Mucosa of rectum (tissue), 2 donors: ENCODE measurements around the gene FAT1.

Experiments
- H3K27ac ChIP-seq, 2 donors: one replicate each; pipeline ENCODE4 v1.7.0; 2013; ENCODE audit warnings: inconsistent platforms in 2 of 2, low read depth in 2 of 2, low read length in 2 of 2
- H3K27me3 ChIP-seq, 2 donors: one replicate each; pipeline ENCODE4 v1.7.0; 2013; ENCODE audit warnings: low read length in 2 of 2; ENCODE audit not compliant: control insufficient read depth in 2 of 2, insufficient read depth in 2 of 2
- H3K36me3 ChIP-seq, 2 donors: one replicate each; pipeline ENCODE4 v1.7.0; 2013; ENCODE audit warnings: low read length in 2 of 2; ENCODE audit not compliant: control insufficient read depth in 2 of 2, insufficient read depth in 2 of 2
- H3K4me1 ChIP-seq, 2 donors: one replicate each; pipeline ENCODE4 v1.7.0; 2013; ENCODE audit warnings: low read length in 2 of 2, mild to moderate bottlenecking in 1 of 2; ENCODE audit not compliant: control insufficient read depth in 2 of 2, insufficient read depth in 2 of 2
- H3K4me3 ChIP-seq, 2 donors: one replicate each; pipeline ENCODE4 v1.7.0; 2013; ENCODE audit warnings: low read length in 2 of 2
- H3K9ac ChIP-seq, 2 donors: one replicate each; pipeline ENCODE4 v1.7.0; 2013; ENCODE audit warnings: low read length in 2 of 2, low read depth in 1 of 2, mild to moderate bottlenecking in 1 of 2
- H3K9me3 ChIP-seq, 2 donors: one replicate each; pipeline ENCODE4 v1.7.0; 2013; ENCODE audit warnings: low read length in 2 of 2; ENCODE audit not compliant: control insufficient read depth in 2 of 2
- donor health status: healthy.
- donor health status: Normal muscosa, but diverticular disease.

FAT1 gene

GRCh38 chr4:186752325-186752724 is 28.7 kb upstream of the FAT1 start:
- Histone ChIP-seq H3K9me3 (no peaks in the 10 kb centered on the region), H3K4me3 (no peak overlapping the region)

DNA sequence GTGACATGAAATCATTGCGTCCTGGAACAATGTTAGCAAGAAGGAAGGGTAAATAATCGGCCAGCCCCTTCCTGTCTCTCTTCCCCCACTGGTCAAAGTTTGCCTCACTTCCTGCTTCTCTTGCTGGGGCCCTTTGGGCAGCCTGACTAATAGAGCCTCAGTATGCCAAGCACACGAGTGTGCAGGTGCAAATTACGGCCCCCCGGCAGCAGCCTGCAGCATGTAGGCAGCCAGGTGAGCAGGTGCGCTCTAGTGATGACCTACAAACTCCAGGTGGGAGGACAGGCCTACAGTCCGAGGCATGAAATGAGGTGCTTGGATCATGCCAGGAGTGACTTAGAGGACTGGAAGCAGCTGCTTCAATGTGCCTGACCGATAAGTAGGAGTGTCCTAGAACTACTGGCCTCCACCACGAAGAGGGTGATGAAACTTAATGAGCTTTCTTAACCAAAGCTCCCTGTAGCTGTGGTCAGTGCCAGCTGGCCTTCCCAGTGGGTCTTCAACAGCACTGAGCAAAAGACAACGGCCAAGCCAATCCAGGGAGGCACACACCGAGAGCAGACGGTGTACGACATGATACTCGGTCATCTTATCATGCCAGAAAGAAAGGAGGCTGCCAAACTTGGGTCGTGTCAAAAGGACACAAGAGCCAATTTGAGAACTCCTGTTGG is 26.1 kb upstream of the FAT1 start:
- Histone ChIP-seq H3K36me3 (no peaks in the 10 kb centered on the region), H3K9me3 (no peaks in the 10 kb centered on the region), H3K4me3 (no peak overlapping the region), H3K4me1 (no peaks in the 10 kb centered on the region), H3K27ac (no peak overlapping the region), H3K9ac (no peak overlapping the region), H3K27me3 (no peaks in the 10 kb centered on the region)

More at GRCh38 chr4:186752325-186752724, 28.7 kb upstream of the FAT1 start:
- H3K27me3 ChIP-seq = no peaks in the 10 kb centered on the region
- H3K9ac ChIP-seq = no peak overlapping the region
- no peaks in the 10 kb centered on the region for H3K36me3 ChIP-seq
- H3K4me1 ChIP-seq = peaks cover 0 to 10% of the 10 kb centered on the region in 2 donors
- H3K27ac ChIP-seq = no peak overlapping the region

- H3K4me1 ChIP-seq = no peaks in the 10 kb centered on the region
- no peak overlapping the region for H3K27ac ChIP-seq
- no peak overlapping the region for H3K4me3 ChIP-seq
- no peaks in the 10 kb centered on the region for H3K9me3 ChIP-seq
- no peaks in the 10 kb centered on the region for H3K36me3 ChIP-seq
- H3K27me3 ChIP-seq = no peaks in the 10 kb centered on the region
- H3K9ac ChIP-seq = no peak overlapping the region
These were observed 22.9 kb upstream of the FAT1 start for GRCh38 chr4:186746581-186746980.

- H3K27ac ChIP-seq = no peak overlapping the region
- no peaks in the 10 kb centered on the region for H3K36me3 ChIP-seq
- no peak overlapping the region for H3K4me3 ChIP-seq
- no peaks in the 10 kb centered on the region for H3K27me3 ChIP-seq
- no peaks in the 10 kb centered on the region for H3K9me3 ChIP-seq
- no peak overlapping the region for H3K9ac ChIP-seq
- peaks cover 11 to 13% of the 10 kb centered on the region in 2 donors for H3K4me1 ChIP-seq
These were observed 19.6 kb upstream of the FAT1 start for GRCh38 chr4:186743261-186743660.

DNA sequence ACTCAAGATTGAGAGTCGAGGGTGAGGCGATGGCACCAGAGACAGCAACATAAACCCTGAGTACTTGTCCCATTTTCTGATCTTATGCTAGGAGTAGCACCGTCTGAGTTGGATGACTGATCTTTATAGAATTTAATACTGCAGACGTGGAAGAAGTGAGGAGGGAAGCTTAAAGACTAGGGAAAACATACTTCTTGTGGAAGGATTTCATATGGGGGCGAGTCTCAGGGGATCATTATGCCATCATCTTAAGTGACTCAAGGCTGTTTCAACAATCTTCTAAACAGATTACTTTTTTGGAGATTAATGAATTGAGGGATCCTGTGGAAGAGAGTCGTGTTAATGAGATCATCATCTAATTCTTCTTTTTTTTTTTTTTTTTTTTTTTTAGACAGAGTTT is 17.2 kb upstream of the FAT1 start:
- Histone ChIP-seq H3K9ac (no peak overlapping the region), H3K27ac (peak overlapping the region; percentile 49 to 75), H3K9me3 (no peaks in the 10 kb centered on the region), H3K27me3 (no peaks in the 10 kb centered on the region), H3K4me1 (peaks cover 11 to 15% of the 10 kb centered on the region in 2 donors), H3K36me3 (no peaks in the 10 kb centered on the region), H3K4me3 (no peak overlapping the region)

DNA sequence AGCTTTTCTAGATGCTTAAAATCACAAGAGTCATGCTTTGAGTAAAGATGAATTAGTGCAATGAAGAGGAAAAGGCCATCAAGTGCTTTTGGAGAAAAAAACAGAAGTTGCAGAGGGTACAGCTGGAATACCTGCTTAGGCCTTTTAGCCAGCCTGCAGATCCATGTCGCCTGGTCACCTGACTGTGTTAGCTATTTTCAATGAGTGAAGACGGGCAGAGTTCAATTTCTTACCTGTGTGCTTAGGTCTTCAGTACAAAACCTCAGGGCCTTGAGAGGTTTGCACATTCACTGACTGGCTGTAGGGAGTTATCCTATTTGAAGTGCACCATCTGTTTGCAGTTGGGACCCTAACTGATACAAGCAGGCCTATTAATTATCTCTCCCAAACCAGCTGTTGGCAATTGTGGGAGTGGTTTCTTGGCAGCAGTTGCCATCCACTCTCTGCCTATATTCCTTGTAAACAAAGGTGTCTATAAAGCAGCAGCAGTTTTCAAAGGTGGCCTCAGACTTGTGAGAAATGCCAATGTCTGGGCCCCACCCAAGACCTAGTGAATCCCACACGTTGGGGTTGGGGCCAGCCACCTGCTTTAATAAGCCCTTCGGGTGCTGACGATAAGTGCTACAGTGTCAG is 16.3 kb upstream of the FAT1 start:
- Histone ChIP-seq H3K27ac (peak overlapping the region; percentile 49 to 75), H3K9ac (no peak overlapping the region), H3K36me3 (no peaks in the 10 kb centered on the region)

GRCh38 chr4:186739317-186739716 is 15.7 kb upstream of the FAT1 start:
- Histone ChIP-seq H3K36me3 (no peaks in the 10 kb centered on the region), H3K9me3 (no peaks in the 10 kb centered on the region), H3K27ac (peak overlapping the region in 1 of 2 donors; percentile 49), H3K9ac (no peak overlapping the region), H3K27me3 (no peaks in the 10 kb centered on the region), H3K4me3 (no peak overlapping the region), H3K4me1 (peaks cover 11 to 16% of the 10 kb centered on the region in 2 donors)

More for the DNA sequence above, 16.3 kb upstream of the FAT1 start:
- H3K9me3 ChIP-seq = no peaks in the 10 kb centered on the region
- H3K27me3 ChIP-seq = no peaks in the 10 kb centered on the region
- peaks cover 11 to 16% of the 10 kb centered on the region in 2 donors for H3K4me1 ChIP-seq
- H3K4me3 ChIP-seq = no peak overlapping the region

GRCh38 chr4:186738421-186738820 is 14.8 kb upstream of the FAT1 start:
- H3K4me3 ChIP-seq = no peak overlapping the region
- H3K27ac ChIP-seq = no peak overlapping the region
- H3K36me3 ChIP-seq = no peaks in the 10 kb centered on the region
- no peaks in the 10 kb centered on the region for H3K9me3 ChIP-seq
- H3K27me3 ChIP-seq = no peaks in the 10 kb centered on the region
- no peak overlapping the region for H3K9ac ChIP-seq
- H3K4me1 ChIP-seq = peaks cover 11 to 16% of the 10 kb centered on the region in 2 donors

- H3K4me1 ChIP-seq = peaks cover 11 to 16% of the 10 kb centered on the region in 2 donors
These were observed 13.8 kb upstream of the FAT1 start for GRCh38 chr4:186737427-186737826.

DNA sequence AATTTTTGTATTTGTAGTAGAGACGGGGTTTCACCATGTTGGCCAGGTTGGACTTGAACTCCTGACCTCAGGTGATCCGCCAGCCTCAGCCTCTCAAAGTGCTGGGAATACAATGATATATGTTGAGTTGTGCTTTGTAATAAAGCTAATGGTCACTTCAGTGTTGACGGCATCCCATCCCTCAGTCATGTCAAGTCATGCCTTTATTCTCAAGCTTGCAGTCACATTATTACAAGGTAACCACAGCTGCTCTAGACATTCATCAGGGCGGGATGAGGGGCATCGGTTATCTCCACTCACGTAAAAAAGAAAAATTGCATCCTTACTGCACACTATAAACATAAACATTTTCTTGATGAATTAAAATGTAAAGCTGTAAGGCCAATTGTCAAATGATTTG is 12.8 kb upstream of the FAT1 start:
- no peak overlapping the region for H3K4me3 ChIP-seq
- peaks cover 11 to 16% of the 10 kb centered on the region in 2 donors for H3K4me1 ChIP-seq

More at GRCh38 chr4:186737427-186737826, 13.8 kb upstream of the FAT1 start:
- Histone ChIP-seq H3K36me3 (no peaks in the 10 kb centered on the region), H3K27ac (no peak overlapping the region), H3K9ac (no peak overlapping the region), H3K27me3 (no peaks in the 10 kb centered on the region), H3K9me3 (no peaks in the 10 kb centered on the region), H3K4me3 (no peak overlapping the region)

More for the DNA sequence above, 12.8 kb upstream of the FAT1 start:
- Histone ChIP-seq H3K9ac (no peak overlapping the region), H3K27me3 (no peaks in the 10 kb centered on the region), H3K36me3 (no peaks in the 10 kb centered on the region), H3K9me3 (no peaks in the 10 kb centered on the region), H3K27ac (no peak overlapping the region)
